ENCODE data around the gene ARFIP1.

The ARFIP1 gene

GRCh38 chr4:152951348-152951747 lies 171.6 kb downstream of the ARFIP1 start:
- TF ChIP-seq CTCF (IDR thresholded peaks at IDR 0.05; ENCODE audit: insufficient read depth, low read length, poor library complexity, severe bottlenecking): no peak

GRCh38 chr4:152953514-152953913 lies 173.8 kb downstream of the ARFIP1 start:
- TF ChIP-seq EZH2phosphoT487 (conservative IDR thresholded peaks at IDR 0.05; ENCODE audit: low read length): no peak
- TF ChIP-seq CTCF (IDR thresholded peaks at IDR 0.05; ENCODE audit: insufficient read depth, low read length, poor library complexity, severe bottlenecking): no peak
- Histone ChIP-seq H3K27ac (ENCODE audit: low read depth, low read length) (no peak overlapping the region), H2AFZ (ENCODE audit: low read depth, low read length, severe bottlenecking) (no peak overlapping the region), H3K27me3 (ENCODE audit: low read length) (no peaks in the 10 kb centered on the region), H3K4me3 (ENCODE audit: insufficient read depth, low read length, poor library complexity, severe bottlenecking) (no peak overlapping the region), H3K36me3 (ENCODE audit: low read length) (no peaks in the 10 kb centered on the region), H4K20me1 (ENCODE audit: low read depth, low read length) (no peaks in the 10 kb centered on the region), H3K4me2 (ENCODE audit: low read depth, low read length, poor library complexity, severe bottlenecking) (no peak overlapping the region), H3K9ac (ENCODE audit: low read length) (no peak overlapping the region), H3F3A (ENCODE audit: insufficient read depth) (no peaks in the 10 kb centered on the region), H3K79me2 (ENCODE audit: insufficient read depth, low read length) (no peaks in the 10 kb centered on the region), H3K9me3 (ENCODE audit: insufficient read depth, low read length) (no peaks in the 10 kb centered on the region), H3K9me2 (replicated peaks; ENCODE audit: insufficient read depth, low read length) (no peaks in the 10 kb centered on the region)

More at GRCh38 chr4:152951348-152951747, 171.6 kb downstream of the ARFIP1 start:
- no peak overlapping the region for H3K4me3 ChIP-seq (ENCODE audit: insufficient read depth, low read length, poor library complexity, severe bottlenecking)
- no peak overlapping the region for H3K4me2 ChIP-seq (ENCODE audit: low read depth, low read length, poor library complexity, severe bottlenecking)
- no peaks in the 10 kb centered on the region for H3K9me3 ChIP-seq (ENCODE audit: insufficient read depth, low read length)
- H4K20me1 ChIP-seq (ENCODE audit: low read depth, low read length): no peaks in the 10 kb centered on the region
- H3K79me2 ChIP-seq (ENCODE audit: insufficient read depth, low read length): no peaks in the 10 kb centered on the region
- no peak overlapping the region for H2AFZ ChIP-seq (ENCODE audit: low read depth, low read length, severe bottlenecking)
- no peak overlapping the region for H3K27ac ChIP-seq (ENCODE audit: low read depth, low read length)
- no peaks in the 10 kb centered on the region for H3K27me3 ChIP-seq (ENCODE audit: low read length)
- H3K9me2 ChIP-seq (replicated peaks; ENCODE audit: insufficient read depth, low read length): no peaks in the 10 kb centered on the region
- no peak overlapping the region for H3K9ac ChIP-seq (ENCODE audit: low read length)
- no peaks in the 10 kb centered on the region for H3F3A ChIP-seq (ENCODE audit: insufficient read depth)
- no peaks in the 10 kb centered on the region for H3K36me3 ChIP-seq (ENCODE audit: low read length)

- Histone ChIP-seq H3K9me2 (replicated peaks; ENCODE audit: insufficient read depth, low read length) (no peaks in the 10 kb centered on the region), H3K9ac (ENCODE audit: low read length) (no peak overlapping the region), H3K9me3 (ENCODE audit: insufficient read depth, low read length) (no peaks in the 10 kb centered on the region), H4K20me1 (ENCODE audit: low read depth, low read length) (no peaks in the 10 kb centered on the region), H2AFZ (ENCODE audit: low read depth, low read length, severe bottlenecking) (no peak overlapping the region), H3K27ac (ENCODE audit: low read depth, low read length) (no peak overlapping the region), H3K4me3 (ENCODE audit: insufficient read depth, low read length, poor library complexity, severe bottlenecking) (no peak overlapping the region), H3K27me3 (ENCODE audit: low read length) (no peaks in the 10 kb centered on the region), H3K79me2 (ENCODE audit: insufficient read depth, low read length) (no peaks in the 10 kb centered on the region), H3F3A (ENCODE audit: insufficient read depth) (no peaks in the 10 kb centered on the region), H3K4me2 (ENCODE audit: low read depth, low read length, poor library complexity, severe bottlenecking) (no peak overlapping the region), H3K36me3 (ENCODE audit: low read length) (no peaks in the 10 kb centered on the region)
- TF ChIP-seq CTCF (IDR thresholded peaks at IDR 0.05; ENCODE audit: insufficient read depth, low read length, poor library complexity, severe bottlenecking) (no peak), EZH2phosphoT487 (conservative IDR thresholded peaks at IDR 0.05; ENCODE audit: low read length) (no peak)
Observed at GRCh38 chr4:152954741-152955140, 175.0 kb downstream of the ARFIP1 start.

GRCh38 chr4:152956147-152956546 lies 176.4 kb downstream of the ARFIP1 start:
- Histone ChIP-seq H3K27me3 (ENCODE audit: low read length) (no peaks in the 10 kb centered on the region), H3K27ac (ENCODE audit: low read depth, low read length) (no peak overlapping the region), H2AFZ (ENCODE audit: low read depth, low read length, severe bottlenecking) (no peak overlapping the region), H3K9ac (ENCODE audit: low read length) (no peak overlapping the region), H3F3A (ENCODE audit: insufficient read depth) (no peaks in the 10 kb centered on the region), H3K9me3 (ENCODE audit: insufficient read depth, low read length) (no peaks in the 10 kb centered on the region), H3K79me2 (ENCODE audit: insufficient read depth, low read length) (no peaks in the 10 kb centered on the region), H3K9me2 (replicated peaks; ENCODE audit: insufficient read depth, low read length) (no peaks in the 10 kb centered on the region), H3K4me3 (ENCODE audit: insufficient read depth, low read length, poor library complexity, severe bottlenecking) (no peak overlapping the region), H3K36me3 (ENCODE audit: low read length) (no peaks in the 10 kb centered on the region), H4K20me1 (ENCODE audit: low read depth, low read length) (no peaks in the 10 kb centered on the region), H3K4me2 (ENCODE audit: low read depth, low read length, poor library complexity, severe bottlenecking) (no peak overlapping the region)
- no peak for TF ChIP-seq EZH2phosphoT487 (conservative IDR thresholded peaks at IDR 0.05; ENCODE audit: low read length)
- no peak for TF ChIP-seq CTCF (IDR thresholded peaks at IDR 0.05; ENCODE audit: insufficient read depth, low read length, poor library complexity, severe bottlenecking)

Data from SU-DHL-6 (cell line).